Measurements from ENCODE around the gene CP. TPM values are rescaled to one million over a fixed set of nuclear protein-coding genes. Genes with fewer than 3 reads are reported as not detected.

Gene CP
- polyA plus RNA-seq, 10 donors: 0.63 to 3.0 (median 2.1) TPM

- no peak for DNase-seq
Observed at GRCh38 chr3:149122721-149123578, 98.7 kb downstream of the CP start.

Other genes starting within 250 kb of the CP start
- 10 to 100 TPM; 56.7 to 96.9 (median 84.6) TPM for gene GYG1, start 230.3 kb downstream of the CP start, polyA plus RNA-seq (ENCODE audit: insufficient read length in 10 of 10)
- 10 to 100 TPM; 15.2 to 29.2 (median 21.4) TPM for gene HLTF, start 135.3 kb downstream of the CP start, polyA plus RNA-seq (ENCODE audit: insufficient read length in 10 of 10)
- gene HPS3, start 92.2 kb downstream of the CP start, polyA plus RNA-seq (ENCODE audit: insufficient read length in 10 of 10): 10 to 100 TPM; 10.8 to 16.4 (median 12.7) TPM
- gene TM4SF18, start 111.8 kb upstream of the CP start, polyA plus RNA-seq (ENCODE audit: insufficient read length in 10 of 10): 10 to 100 TPM; 12.1 to 21.0 (median 15.9) TPM
- gene TM4SF1, start 155.8 kb upstream of the CP start, polyA plus RNA-seq (ENCODE audit: insufficient read length in 10 of 10): 10 to 100 TPM; 35.7 to 54.8 (median 43.3) TPM